ENCODE measurements around the gene PGBD5.

PGBD5 gene

GRCh38 chr1:230321741-230322420, 104.3 kb downstream of the PGBD5 start:
- DNase-seq (ENCODE audit: low read depth) = no peak

- DNase-seq (ENCODE audit: low read depth) = no peak
These were observed 104.8 kb downstream of the PGBD5 start for GRCh38 chr1:230321341-230321740.

GRCh38 chr1:230320804-230321203, 105.3 kb downstream of the PGBD5 start:
- DNase-seq (ENCODE audit: low read depth) = no peak

GRCh38 chr1:230319014-230319747, 107.0 kb downstream of the PGBD5 start:
- no peak for DNase-seq (ENCODE audit: low read depth)

- no peak for DNase-seq (ENCODE audit: low read depth)
These were observed 108.0 kb downstream of the PGBD5 start for GRCh38 chr1:230317823-230318819.

GRCh38 chr1:230316864-230317745, 109.0 kb downstream of the PGBD5 start:
- DNase-seq (ENCODE audit: low read depth) = no peak

- DNase-seq (ENCODE audit: low read depth) = no peak
These were observed 111.0 kb downstream of the PGBD5 start for GRCh38 chr1:230315099-230315498.

- DNase-seq (ENCODE audit: low read depth) = no peak
These were observed 112.0 kb downstream of the PGBD5 start for GRCh38 chr1:230314142-230314470.

GRCh38 chr1:230313453-230314141, 112.5 kb downstream of the PGBD5 start:
- DNase-seq (ENCODE audit: low read depth) = no peak

- no peak for DNase-seq (ENCODE audit: low read depth)
These were observed 113.5 kb downstream of the PGBD5 start for GRCh38 chr1:230312676-230313075.

- DNase-seq (ENCODE audit: low read depth) = peak; percentile 27
These were observed 115.6 kb downstream of the PGBD5 start for GRCh38 chr1:230310381-230311163.

- DNase-seq (ENCODE audit: low read depth) = no peak
These were observed 116.4 kb downstream of the PGBD5 start for GRCh38 chr1:230309646-230310177.

- DNase-seq (ENCODE audit: low read depth) = no peak
These were observed 117.3 kb downstream of the PGBD5 start for GRCh38 chr1:230308821-230309220.

GRCh38 chr1:230308039-230308438, 118.1 kb downstream of the PGBD5 start:
- DNase-seq (ENCODE audit: low read depth) = no peak

GRCh38 chr1:230307213-230307612, 118.9 kb downstream of the PGBD5 start:
- no peak for DNase-seq (ENCODE audit: low read depth)

- no peak for DNase-seq (ENCODE audit: low read depth)
These were observed 120.0 kb downstream of the PGBD5 start for GRCh38 chr1:230306169-230306568.

- no peak for DNase-seq (ENCODE audit: low read depth)
These were observed 122.3 kb downstream of the PGBD5 start for GRCh38 chr1:230303822-230304221.

- no peak for DNase-seq (ENCODE audit: low read depth)
These were observed 123.1 kb downstream of the PGBD5 start for GRCh38 chr1:230303069-230303468.

GRCh38 chr1:230301822-230302221, 124.3 kb downstream of the PGBD5 start:
- DNase-seq (ENCODE audit: low read depth) = no peak

GRCh38 chr1:230301322-230301721, 124.8 kb downstream of the PGBD5 start:
- no peak for DNase-seq (ENCODE audit: low read depth)

All from stimulated activated CD8-positive, alpha-beta memory T cell treated with anti-CD3 and anti-CD28 coated beads, Interleukin-7, amount 100 ng/mL, for 24 hours (primary cell).